A549 treated with ZK216348 at 1 μM for 4 hours (cell line): ENCODE data around the gene UBC. TPM values are rescaled to one million over a fixed set of nuclear protein-coding genes. Genes with fewer than 3 reads are reported as not detected.

Experiments
- total RNA-seq: library from RNA; stranded (reverse); fragments of 200-300 nt; extraction: Qiagen RNA extraction; gene quantifications from 5 replicates; pipeline ENCODE4 v1.2.3, GENCODE V29; 2022; ENCODE audit warnings: low read depth

UBC gene
- 1,292 to 1,908 TPM (median 1,402 TPM) in 5 replicates for total RNA-seq

DNA sequence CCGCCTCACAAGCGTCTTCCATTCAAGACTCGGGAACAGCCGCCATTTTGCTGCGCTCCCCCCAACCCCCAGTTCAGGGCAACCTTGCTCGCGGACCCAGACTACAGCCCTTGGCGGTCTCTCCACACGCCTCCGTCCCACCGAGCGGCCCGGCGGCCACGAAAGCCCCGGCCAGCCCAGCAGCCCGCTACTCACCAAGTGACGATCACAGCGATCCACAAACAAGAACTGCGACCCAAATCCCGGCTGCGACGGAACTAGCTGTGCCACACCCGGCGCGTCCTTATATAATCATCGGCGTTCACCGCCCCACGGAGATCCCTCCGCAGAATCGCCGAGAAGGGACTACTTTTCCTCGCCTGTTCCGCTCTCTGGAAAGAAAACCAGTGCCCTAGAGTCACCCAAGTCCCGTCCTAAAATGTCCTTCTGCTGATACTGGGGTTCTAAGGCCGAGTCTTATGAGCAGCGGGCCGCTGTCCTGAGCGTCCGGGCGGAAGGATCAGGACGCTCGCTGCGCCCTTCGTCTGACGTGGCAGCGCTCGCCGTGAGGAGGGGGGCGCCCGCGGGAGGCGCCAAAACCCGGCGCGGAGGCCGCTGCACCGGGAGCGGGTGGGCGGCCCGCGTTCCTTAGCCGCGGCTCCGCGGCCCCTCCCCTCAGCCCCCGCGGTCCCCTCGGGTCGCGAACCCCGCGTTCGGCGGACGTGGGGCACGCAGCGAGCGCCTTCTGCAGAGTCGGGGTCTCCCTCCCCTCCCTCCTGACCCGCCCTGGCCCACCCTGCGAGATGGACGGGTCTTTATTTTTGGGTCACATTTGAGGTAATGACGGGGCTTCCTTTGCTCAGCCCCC is at the start of gene UBC:
Gene UBC (minus strand): TSS at position 259 of the 847 bp plus-strand sequence. CDS start 879 bp downstream, outside the sequence.

DNA sequence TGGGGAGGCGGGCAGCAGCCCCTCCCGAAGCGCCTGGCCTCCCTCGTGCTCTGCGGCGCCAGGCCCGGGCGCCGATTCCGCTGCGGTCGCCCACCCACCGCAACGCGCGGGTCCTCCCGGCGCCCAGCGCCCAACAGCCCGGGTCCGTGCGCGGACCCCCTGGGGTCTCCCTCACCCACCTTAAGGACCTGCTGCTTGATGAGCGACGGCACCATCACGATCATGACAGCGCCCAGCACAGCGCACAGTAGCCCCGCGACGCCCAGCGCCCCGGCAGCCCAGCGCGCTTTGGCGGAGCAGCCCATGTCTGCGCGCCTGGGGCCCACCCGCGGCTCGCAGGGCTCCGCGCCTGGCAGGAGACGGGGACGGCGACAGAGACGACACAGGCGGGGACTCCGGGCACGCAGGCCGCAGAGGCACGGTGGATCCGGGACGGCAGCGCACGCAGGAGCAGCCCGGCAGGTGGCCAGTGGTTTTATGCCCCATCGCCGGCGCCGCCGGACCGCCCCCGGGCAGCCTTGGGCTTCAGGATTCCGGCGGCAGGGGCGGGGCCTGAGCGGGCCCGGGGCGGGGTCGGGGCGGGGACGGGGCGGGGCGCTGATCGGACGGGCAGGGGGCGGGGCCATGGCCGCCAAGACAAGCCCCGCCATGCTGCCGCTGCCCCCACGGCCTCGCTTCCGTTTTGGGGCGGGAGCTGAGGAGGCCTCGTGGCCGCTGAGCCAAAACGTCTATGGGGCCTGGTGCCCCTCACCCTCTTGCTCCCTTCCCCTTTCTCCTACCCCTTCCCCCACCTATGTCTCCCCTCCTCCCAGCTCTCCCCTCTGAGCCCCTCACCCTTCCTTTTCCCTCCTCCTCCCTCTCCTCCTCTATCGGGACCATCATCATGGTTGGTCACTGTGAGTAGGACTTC is 50.8 kb downstream of the UBC start, which contains the start of gene SCARB1:
Gene SCARB1 (minus strand): TSS at position 449 of the 910 bp plus-strand sequence. CDS start 144 bp downstream, at position 305.

Other genes with a start within 250 kb of the UBC start
- 97.1 to 181 TPM (median 164 TPM) in 5 replicates for gene SCARB1, start 50.8 kb downstream of the UBC start, total RNA-seq
- gene DHX37, start 74.5 kb upstream of the UBC start, total RNA-seq: 23.5 to 45.9 TPM (median 43.1 TPM) in 5 replicates
- gene BRI3BP, start 79.0 kb upstream of the UBC start, total RNA-seq: 14.3 to 24.0 TPM (median 21.4 TPM) in 5 replicates
- gene AACS, start 150.8 kb upstream of the UBC start, total RNA-seq: 12.1 to 21.6 TPM (median 18.0 TPM) in 5 replicates